Retinal pigment epithelial cell (primary cell): ENCODE data around the gene NAA10.

Source experiments
- DNase-seq: peaks from one replicate; pipeline ENCODE4 v3.0.0-alpha.2; 2010; ENCODE audit warnings: low read depth
- H3K4me3 ChIP-seq: 2 replicates; pipeline ENCODE4 v1.5.1; 2011; ENCODE audit warnings: mild to moderate bottlenecking, low read length, control low read depth, moderate library complexity
- TF ChIP-seq, protein P1 (sequence below): conservative IDR thresholded peaks from 2 replicates; pipeline ENCODE4 v1.5.1; 2011; ENCODE audit warnings: low read depth, low read length, control low read depth, inconsistent platforms

NAA10 gene

GRCh38 chrX:153908219-153908860 is 26.5 kb downstream of the NAA10 start:
- TF ChIP-seq, protein P1, sequence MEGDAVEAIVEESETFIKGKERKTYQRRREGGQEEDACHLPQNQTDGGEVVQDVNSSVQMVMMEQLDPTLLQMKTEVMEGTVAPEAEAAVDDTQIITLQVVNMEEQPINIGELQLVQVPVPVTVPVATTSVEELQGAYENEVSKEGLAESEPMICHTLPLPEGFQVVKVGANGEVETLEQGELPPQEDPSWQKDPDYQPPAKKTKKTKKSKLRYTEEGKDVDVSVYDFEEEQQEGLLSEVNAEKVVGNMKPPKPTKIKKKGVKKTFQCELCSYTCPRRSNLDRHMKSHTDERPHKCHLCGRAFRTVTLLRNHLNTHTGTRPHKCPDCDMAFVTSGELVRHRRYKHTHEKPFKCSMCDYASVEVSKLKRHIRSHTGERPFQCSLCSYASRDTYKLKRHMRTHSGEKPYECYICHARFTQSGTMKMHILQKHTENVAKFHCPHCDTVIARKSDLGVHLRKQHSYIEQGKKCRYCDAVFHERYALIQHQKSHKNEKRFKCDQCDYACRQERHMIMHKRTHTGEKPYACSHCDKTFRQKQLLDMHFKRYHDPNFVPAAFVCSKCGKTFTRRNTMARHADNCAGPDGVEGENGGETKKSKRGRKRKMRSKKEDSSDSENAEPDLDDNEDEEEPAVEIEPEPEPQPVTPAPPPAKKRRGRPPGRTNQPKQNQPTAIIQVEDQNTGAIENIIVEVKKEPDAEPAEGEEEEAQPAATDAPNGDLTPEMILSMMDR = no peak
- no peak overlapping the region for H3K4me3 ChIP-seq
- no peak for DNase-seq

GRCh38 chrX:153907456-153907855 is 27.4 kb downstream of the NAA10 start:
- TF ChIP-seq, protein P1 = no peak
- no peak for DNase-seq

GRCh38 chrX:153906126-153906917 is 28.5 kb downstream of the NAA10 start:
- no peak for DNase-seq
- no peak overlapping the region for H3K4me3 ChIP-seq
- TF ChIP-seq, protein P1 = no peak

More at GRCh38 chrX:153907456-153907855, 27.4 kb downstream of the NAA10 start:
- no peak overlapping the region for H3K4me3 ChIP-seq

DNA sequence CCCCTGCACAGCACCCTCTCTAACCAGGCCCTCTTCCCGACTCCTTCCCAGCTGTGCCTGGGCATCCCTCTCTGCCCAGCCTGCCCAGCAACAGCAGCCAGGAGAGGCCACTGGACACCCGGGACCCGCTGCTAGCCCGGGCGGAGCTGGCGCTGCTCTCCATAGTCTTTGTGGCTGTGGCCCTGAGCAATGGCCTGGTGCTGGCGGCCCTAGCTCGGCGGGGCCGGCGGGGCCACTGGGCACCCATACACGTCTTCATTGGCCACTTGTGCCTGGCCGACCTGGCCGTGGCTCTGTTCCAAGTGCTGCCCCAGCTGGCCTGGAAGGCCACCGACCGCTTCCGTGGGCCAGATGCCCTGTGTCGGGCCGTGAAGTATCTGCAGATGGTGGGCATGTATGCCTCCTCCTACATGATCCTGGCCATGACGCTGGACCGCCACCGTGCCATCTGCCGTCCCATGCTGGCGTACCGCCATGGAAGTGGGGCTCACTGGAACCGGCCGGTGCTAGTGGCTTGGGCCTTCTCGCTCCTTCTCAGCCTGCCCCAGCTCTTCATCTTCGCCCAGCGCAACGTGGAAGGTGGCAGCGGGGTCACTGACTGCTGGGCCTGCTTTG is 29.2 kb downstream of the NAA10 start:
- no peak overlapping the region for H3K4me3 ChIP-seq
- no peak for DNase-seq
- TF ChIP-seq, protein P1 = no peak

DNA sequence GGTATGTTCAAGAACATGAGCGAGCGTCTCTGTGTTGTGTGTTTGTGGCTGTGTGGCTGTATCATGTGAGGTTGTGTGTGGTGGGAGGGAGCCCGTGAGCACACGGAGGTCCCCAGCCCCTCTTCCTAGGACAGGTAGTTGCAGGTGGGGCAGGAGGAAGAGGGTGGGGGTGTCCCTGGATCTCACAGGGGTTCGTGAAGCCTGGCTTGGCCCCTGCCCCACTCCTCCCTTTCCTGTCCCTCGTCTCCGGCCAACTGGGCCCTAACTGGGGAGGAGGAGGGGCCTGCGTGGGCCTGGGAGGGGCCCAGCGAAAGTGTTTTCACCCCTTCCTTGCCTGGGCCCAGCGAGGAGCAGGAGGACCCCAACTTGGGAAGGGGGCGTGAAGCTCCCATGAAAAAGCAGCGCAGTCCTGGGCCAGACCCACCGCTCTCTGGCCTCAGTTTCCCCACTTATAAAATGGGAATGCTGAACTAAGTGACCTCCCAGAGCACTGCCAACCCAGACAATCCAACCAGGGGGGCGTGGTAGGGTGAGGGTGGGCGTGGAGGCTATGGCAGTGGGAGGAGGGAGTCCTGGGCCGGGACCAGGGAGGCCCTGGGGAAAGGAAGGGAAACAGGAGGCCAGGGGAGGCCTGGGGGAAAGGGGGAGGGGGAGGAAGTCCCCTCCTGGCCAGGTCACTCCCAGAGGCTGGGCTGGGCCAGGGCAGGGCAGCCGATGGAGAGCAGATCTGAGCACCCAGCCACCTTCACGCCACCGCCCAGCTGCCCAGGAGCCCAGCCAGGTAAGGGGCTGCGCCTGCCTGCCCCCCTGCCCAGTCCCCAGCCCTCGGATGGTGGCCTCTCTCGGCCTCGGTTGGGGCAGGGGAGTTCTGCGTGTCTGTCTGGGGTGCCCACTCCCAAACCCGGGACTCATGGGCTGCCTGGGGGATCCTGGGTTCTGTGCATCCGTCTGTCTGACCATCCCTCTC is 30.6 kb downstream of the NAA10 start, which contains the start of gene AVPR2:
AVPR2 (plus strand) TSS at position 683 of the 967 bp plus-strand sequence. CDS start 473 bp downstream, outside the sequence.
- no peak within 1 kb of the TSS for H3K4me3 ChIP-seq
- TF ChIP-seq, protein P1 = no peak
- no peak for DNase-seq

DNA sequence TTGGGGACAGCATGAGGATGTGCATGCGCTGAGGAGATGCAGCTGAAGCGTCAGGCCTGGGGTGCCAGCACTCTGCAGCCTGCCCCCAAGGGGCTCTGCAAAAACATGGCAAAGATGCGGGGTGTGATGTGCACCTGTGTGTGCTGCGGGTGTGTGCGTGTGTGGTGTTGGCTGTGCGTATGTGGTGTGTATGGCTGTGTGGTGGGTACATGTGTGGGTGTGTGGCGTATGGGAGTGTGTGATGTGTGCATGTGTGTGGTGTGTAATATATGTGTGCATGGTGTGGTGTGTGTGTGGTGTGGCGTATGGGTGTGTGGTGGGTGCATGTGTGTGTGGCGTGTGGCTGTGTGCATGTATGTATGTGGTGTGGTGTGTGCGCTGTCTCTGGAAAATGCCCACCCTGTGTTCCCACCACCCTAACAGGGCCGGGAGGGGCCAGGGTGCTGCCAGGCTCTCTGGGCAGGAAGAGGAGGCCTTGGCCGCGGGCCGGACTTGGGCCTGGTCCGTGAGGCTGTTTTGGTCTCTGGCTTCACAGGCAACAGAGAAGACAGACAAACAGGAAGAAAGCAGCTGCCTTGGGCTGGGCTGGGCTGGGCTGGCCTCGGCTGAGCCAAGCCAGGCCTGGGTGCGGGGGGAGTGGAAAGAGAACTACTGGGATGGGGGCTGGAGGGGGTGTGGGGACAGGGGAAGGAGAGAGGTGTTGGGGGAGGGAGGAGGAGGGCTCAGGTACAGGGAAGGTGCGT is 31.4 kb downstream of the NAA10 start:
- TF ChIP-seq, protein P1 = no peak
- no peak for DNase-seq
- no peak overlapping the region for H3K4me3 ChIP-seq
